Peyer's patch (tissue), 4 donors: ENCODE results near the gene ASPSCR1.

Experiments used
- CTCF ChIP-seq, 6 experiments: fragments of 450-650 bp in 4 of 6; fragments of 200-600 bp in 2 of 6; sonication (generic) in 1 of 6; IDR thresholded peaks; one replicate each; pipeline ENCODE4 v1.5.1; 2017 to 2019; ENCODE audit warnings: antibody characterized with exemption in 6 of 6, mild to moderate bottlenecking in 3 of 6, moderate library complexity in 1 of 6
- POLR2A ChIP-seq, 2 donors: fragments of 450-650 bp; IDR thresholded peaks; one replicate each; pipeline ENCODE4 v1.5.1; 2017; ENCODE audit warnings: antibody characterized with exemption in 2 of 2, mild to moderate bottlenecking in 2 of 2, moderate library complexity in 2 of 2

GRCh38 chr17:82064433-82065192, 87.2 kb downstream of the ASPSCR1 start:
- no peak for TF ChIP-seq CTCF (IDR thresholded peaks at IDR 0.05)
- TF ChIP-seq POLR2A (IDR thresholded peaks at IDR 0.05) = no peak
